Tibial artery (tissue), 4 donors: ENCODE data around the gene KCNN3.

ENCODE experiments used
- DNase-seq, 2 donors: peaks; one replicate each; pipeline ENCODE4 v3.0.0-alpha.2; 2019
- H3K27ac ChIP-seq, 2 donors: fragments of 200-600 bp; sonication (generic) in 1 of 2; 1 replicate in 1 of 2; 2 replicates in 1 of 2; pipeline ENCODE4 v1.5.1; 2018 to 2019; ENCODE audit warnings: mild to moderate bottlenecking in 1 of 2
- H3K27me3 ChIP-seq, 2 donors: fragments of 200-600 bp; sonication (generic) in 1 of 2; one replicate each; pipeline versions ENCODE4 v1.5.1 to v1.6.0; 2016 to 2019
- H3K36me3 ChIP-seq, 3 donors: fragments of 200-600 bp; sonication (generic) in 2 of 3; one replicate each; pipeline ENCODE4 v1.5.1; 2016 to 2019; ENCODE audit warnings: mild to moderate bottlenecking in 2 of 3
- H3K4me1 ChIP-seq, 4 donors: fragments of 200-600 bp; sonication (generic) in 2 of 4; 1 replicate in 3 of 4; 2 replicates in 1 of 4; pipeline ENCODE4 v1.5.1; 2016 to 2019
- H3K4me3 ChIP-seq, 2 donors: fragments of 200-600 bp; sonication (generic) in 1 of 2; 1 replicate in 1 of 2; 2 replicates in 1 of 2; pipeline ENCODE4 v1.5.1; 2018 to 2019; ENCODE audit warnings: mild to moderate bottlenecking in 2 of 2
- H3K9me3 ChIP-seq, 3 donors: fragments of 200-600 bp; sonication (generic) in 1 of 3; one replicate each; pipeline ENCODE4 v1.5.1; 2016 to 2019
- CTCF ChIP-seq, 2 experiments: fragments of 200-600 bp in 1 of 2; fragments of 450-650 bp in 1 of 2; IDR thresholded peaks; one replicate each; pipeline ENCODE4 v1.5.1; 2017 to 2019; ENCODE audit warnings: antibody characterized with exemption in 2 of 2, mild to moderate bottlenecking in 1 of 2, moderate library complexity in 1 of 2
- intact Hi-C: fragments of 100-400 bp; cut with DNase I; formaldehyde crosslinking; loops from one replicate; pipeline ENCODE4 v1.15.0; 2023; ENCODE audit warnings: low total_unique reads

The KCNN3 gene

GRCh38 chr1:154778944-154779343, 91.1 kb downstream of the KCNN3 start:
- Histone ChIP-seq H3K4me1 (no peaks in the 10 kb centered on the region), H3K27ac (no peak overlapping the region), H3K36me3 (no peaks in the 10 kb centered on the region), H3K9me3 (peaks cover 0 to 11% (median 4%) of the 10 kb centered on the region in 3 donors), H3K4me3 (no peak overlapping the region), H3K27me3 (peaks cover 0 to 12% of the 10 kb centered on the region in 2 donors)
- no peak for DNase-seq
- intact Hi-C loops: no loop called here
- TF ChIP-seq CTCF (IDR thresholded peaks at IDR 0.05): no peak

GRCh38 chr1:154778275-154778674, 91.8 kb downstream of the KCNN3 start:
- intact Hi-C loops: no loop called here
- TF ChIP-seq CTCF (IDR thresholded peaks at IDR 0.05): no peak
- H3K4me1 ChIP-seq: no peaks in the 10 kb centered on the region
- H3K27ac ChIP-seq: no peak overlapping the region
- peaks cover 0 to 11% (median 4%) of the 10 kb centered on the region in 3 donors for H3K9me3 ChIP-seq
- H3K4me3 ChIP-seq: no peak overlapping the region
- DNase-seq: no peak
- H3K27me3 ChIP-seq: peaks cover 0 to 18% of the 10 kb centered on the region in 2 donors
- H3K36me3 ChIP-seq: no peaks in the 10 kb centered on the region

- Histone ChIP-seq H3K4me3 (no peak overlapping the region), H3K27ac (no peak overlapping the region), H3K27me3 (peaks cover 0 to 20% of the 10 kb centered on the region in 2 donors), H3K36me3 (no peaks in the 10 kb centered on the region), H3K9me3 (peaks cover 0 to 11% (median 4%) of the 10 kb centered on the region in 3 donors), H3K4me1 (no peaks in the 10 kb centered on the region)
- no peak for TF ChIP-seq CTCF (IDR thresholded peaks at IDR 0.05)
- DNase-seq: no peak
- intact Hi-C loops: no loop called here
These were observed 92.3 kb downstream of the KCNN3 start for GRCh38 chr1:154777781-154778180.

- H3K27ac ChIP-seq: no peak overlapping the region
These were observed 92.9 kb downstream of the KCNN3 start for GRCh38 chr1:154777154-154777553.

GRCh38 chr1:154775621-154776605, 94.2 kb downstream of the KCNN3 start:
- H3K4me3 ChIP-seq: no peak overlapping the region
- no peaks in the 10 kb centered on the region for H3K36me3 ChIP-seq
- intact Hi-C loops: no loop called here
- peaks cover 0 to 11% (median 4%) of the 10 kb centered on the region in 3 donors for H3K9me3 ChIP-seq
- DNase-seq: no peak
- peaks cover 0 to 26% of the 10 kb centered on the region in 2 donors for H3K27me3 ChIP-seq
- TF ChIP-seq CTCF (IDR thresholded peaks at IDR 0.05): no peak
- no peaks in the 10 kb centered on the region for H3K4me1 ChIP-seq
- H3K27ac ChIP-seq: no peak overlapping the region

More at GRCh38 chr1:154777154-154777553, 92.9 kb downstream of the KCNN3 start:
- Histone ChIP-seq H3K4me1 (no peaks in the 10 kb centered on the region), H3K36me3 (no peaks in the 10 kb centered on the region), H3K4me3 (no peak overlapping the region), H3K27me3 (peaks cover 0 to 25% of the 10 kb centered on the region in 2 donors), H3K9me3 (peaks cover 0 to 11% (median 4%) of the 10 kb centered on the region in 3 donors)
- DNase-seq: no peak
- no peak for TF ChIP-seq CTCF (IDR thresholded peaks at IDR 0.05)
- intact Hi-C loops: no loop called here
